HG02610 (cell line): ENCODE data around the gene PXYLP1.

Source experiments
- ATAC-seq: cut with Tn5 transposase; IDR thresholded peaks from one replicate; pipeline ENCODE4 v1.9.1; 2021; ENCODE audit warnings: mild to moderate bottlenecking, moderate library complexity; ENCODE audit not compliant: unreplicated experiment

The PXYLP1 gene

GRCh38 chr3:141320399-141321108 lies 88.9 kb downstream of the PXYLP1 start:
- ATAC-seq: no peak

GRCh38 chr3:141321109-141321497 lies 89.5 kb downstream of the PXYLP1 start:
- ATAC-seq: no peak

- no peak for ATAC-seq
Observed at GRCh38 chr3:141323936-141324704, 92.5 kb downstream of the PXYLP1 start.

- no peak for ATAC-seq
Observed at GRCh38 chr3:141326123-141326522, 94.5 kb downstream of the PXYLP1 start.

- no peak for ATAC-seq
Observed at GRCh38 chr3:141326626-141327025, 95.0 kb downstream of the PXYLP1 start.

- ATAC-seq: peak; percentile 74
Observed at GRCh38 chr3:141328286-141329166, 96.9 kb downstream of the PXYLP1 start.

GRCh38 chr3:141330235-141330634 lies 98.6 kb downstream of the PXYLP1 start:
- ATAC-seq: no peak

GRCh38 chr3:141330718-141331376 lies 99.2 kb downstream of the PXYLP1 start:
- ATAC-seq: no peak

GRCh38 chr3:141331377-141332318 lies 100.0 kb downstream of the PXYLP1 start:
- peak; percentile 44 for ATAC-seq

GRCh38 chr3:141332416-141332815 lies 100.8 kb downstream of the PXYLP1 start:
- ATAC-seq: no peak

GRCh38 chr3:141333836-141334626 lies 102.4 kb downstream of the PXYLP1 start:
- no peak for ATAC-seq

GRCh38 chr3:141334627-141335250 lies 103.1 kb downstream of the PXYLP1 start:
- no peak for ATAC-seq

- ATAC-seq: no peak
Observed at GRCh38 chr3:141335531-141336061, 104.0 kb downstream of the PXYLP1 start.

- ATAC-seq: peak; percentile 81
Observed at GRCh38 chr3:141336672-141337522, 105.3 kb downstream of the PXYLP1 start.

GRCh38 chr3:141337523-141337854 lies 105.9 kb downstream of the PXYLP1 start:
- ATAC-seq: no peak

GRCh38 chr3:141337991-141338390 lies 106.4 kb downstream of the PXYLP1 start:
- ATAC-seq: no peak

- no peak for ATAC-seq
Observed at GRCh38 chr3:141338881-141339280, 107.3 kb downstream of the PXYLP1 start.
